PC-9 (cell line): Measurements from ENCODE around the gene NUP133. TPM values are rescaled to one million over a fixed set of nuclear protein-coding genes. Genes with fewer than 3 reads are reported as not detected.

ENCODE experiments used
- BruUV-seq: library from RNA; stranded (reverse); fragments of 400-500 nt; replicated peaks from 2 replicates; lab custom pipeline; 2021; lab: Mats Ljungman, UMichigan
- CTCF ChIA-PET: fragments of 300-600 bp; sonication (Branson Sonifier 250); formaldehyde crosslinking; loops from one replicate; lab custom pipeline; 2022; ENCODE audit warnings: antibody characterized with exemption; lab: Charles Lee
- POLR2A ChIA-PET: fragments of 300-600 bp; sonication (Branson Sonifier 250); formaldehyde crosslinking; loops from one replicate; lab custom pipeline; 2022; ENCODE audit warnings: antibody characterized with exemption; ENCODE audit not compliant: unreplicated experiment; lab: Charles Lee
- DNase-seq, 2 experiments: peaks; one replicate each; pipeline versions ENCODE4 v3.0.0 to v3.0.0-alpha.2; 2015 to 2022; ENCODE audit warnings: mixed read lengths in 1 of 2
- H2AFZ ChIP-seq: fragments of 200-600 bp; sonication (generic); 2 replicates; pipeline ENCODE4 v1.8.1; 2017; ENCODE audit warnings: antibody characterized with exemption
- H3F3A ChIP-seq: fragments of 200-600 bp; sonication (generic); 2 replicates; pipeline ENCODE4 v1.8.1; 2017; ENCODE audit warnings: antibody characterized with exemption, mild to moderate bottlenecking, low read depth; ENCODE audit not compliant: insufficient read depth
- H3K27ac ChIP-seq: fragments of 200-600 bp; sonication (generic); 2 replicates; pipeline ENCODE4 v1.6.1; 2016; ENCODE audit warnings: mixed run types
- H3K27me3 ChIP-seq: fragments of 200-600 bp; sonication (generic); 2 replicates; pipeline ENCODE4 v1.6.1; 2016; ENCODE audit warnings: low read depth, mixed run types; ENCODE audit not compliant: insufficient read depth
- H3K36me3 ChIP-seq: fragments of 200-600 bp; sonication (generic); 2 replicates; pipeline ENCODE4 v1.6.1; 2016; ENCODE audit warnings: low read depth, mixed run types
- H3K4me1 ChIP-seq: fragments of 200-600 bp; sonication (generic); replicated peaks from 2 replicates; pipeline ENCODE4 v1.6.1; 2016; ENCODE audit warnings: mixed run types; ENCODE audit not compliant: insufficient read depth
- H3K4me2 ChIP-seq: fragments of 200-600 bp; sonication (generic); 2 replicates; pipeline ENCODE4 v1.6.1; 2017; ENCODE audit warnings: mixed run types
- H3K4me3 ChIP-seq: fragments of 200-600 bp; sonication (generic); 2 replicates; pipeline ENCODE4 v1.6.1; 2016; ENCODE audit warnings: mixed run types
- H3K79me2 ChIP-seq: fragments of 200-600 bp; sonication (generic); 2 replicates; pipeline ENCODE4 v1.6.1; 2017; ENCODE audit warnings: low read depth, mixed run types
- H3K9me2 ChIP-seq: fragments of 200-600 bp; sonication (generic); 2 replicates; pipeline ENCODE4 v1.8.1; 2017; ENCODE audit warnings: mild to moderate bottlenecking; ENCODE audit not compliant: insufficient read depth
- H3K9me3 ChIP-seq: fragments of 200-600 bp; sonication (generic); 2 replicates; pipeline ENCODE4 v1.8.1; 2016; ENCODE audit warnings: low read depth; ENCODE audit not compliant: insufficient read depth
- H4K20me1 ChIP-seq: fragments of 200-600 bp; sonication (generic); 2 replicates; pipeline ENCODE4 v1.8.1; 2017; ENCODE audit not compliant: insufficient read depth
- CTCF ChIP-seq: fragments of 200-600 bp; sonication (generic); conservative IDR thresholded peaks from 2 replicates; pipeline ENCODE4 v1.6.1; 2017; ENCODE audit warnings: mixed run types, antibody characterized with exemption, mild to moderate bottlenecking, moderate library complexity
- EZH2 ChIP-seq: fragments of 200-600 bp; sonication (generic); IDR thresholded peaks from 2 replicates; pipeline ENCODE4 v1.8.0; 2017; ENCODE audit warnings: antibody characterized with exemption, low read depth
- intact Hi-C: fragments of 100-400 bp; cut with micrococcal nuclease; formaldehyde crosslinking; loops from one replicate; pipeline ENCODE4 v1.10.0; 2022; ENCODE audit not compliant: unreplicated experiment
- total RNA-seq: library from RNA; stranded (reverse); gene quantifications from 2 replicates; pipeline ENCODE4 v1.2.3, GENCODE V29; 2021

NUP133 gene
- total RNA-seq, 1 experiment from 2014 or later, result 38.5 TPM

DNA sequence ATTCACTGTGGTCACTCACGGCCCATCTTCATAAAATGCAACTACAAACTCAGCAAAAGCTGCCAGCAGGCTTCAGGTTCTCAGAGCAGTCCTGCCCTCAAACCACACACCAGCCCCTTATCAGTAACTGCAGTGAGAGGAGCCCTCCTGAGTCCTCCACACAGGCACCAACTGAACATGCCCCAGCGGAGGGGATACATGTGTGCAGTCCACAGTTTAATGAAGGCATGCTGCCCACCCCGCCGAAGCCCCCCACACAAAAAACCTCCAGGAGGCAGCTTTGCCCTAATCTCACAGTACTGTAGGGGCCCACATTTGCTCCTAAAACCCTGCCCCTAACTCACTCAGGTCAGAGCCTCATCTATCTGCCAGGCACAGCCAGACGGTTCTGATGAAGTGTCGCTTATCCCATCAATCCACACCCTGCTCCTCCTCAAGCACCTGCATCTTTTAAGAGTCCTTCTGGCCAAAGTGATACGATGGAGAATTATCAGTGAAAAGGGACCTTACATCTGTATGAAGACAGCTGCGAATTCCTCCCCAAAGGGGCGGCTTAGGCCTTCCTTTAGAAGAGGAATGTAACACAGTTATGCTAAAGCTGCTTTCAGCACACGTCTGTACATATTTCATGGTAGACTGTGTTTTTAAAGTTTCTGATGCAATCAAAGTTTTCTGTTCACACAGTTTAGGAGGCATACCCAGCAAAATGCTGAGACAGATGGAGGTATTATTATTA, 46.9 kb upstream of the NUP133 start:
- H3K79me2 ChIP-seq, result 0 out of 2 replicates have a peak, but pooled peaks cover 6% of the 10 kb centered on the region
- CTCF ChIA-PET, result interaction anchor here (0.6 kb wide), 1 partner anchor 109 kb away, joined by 3 read pairs; no protein-coding TSS in a partner anchor

DNA sequence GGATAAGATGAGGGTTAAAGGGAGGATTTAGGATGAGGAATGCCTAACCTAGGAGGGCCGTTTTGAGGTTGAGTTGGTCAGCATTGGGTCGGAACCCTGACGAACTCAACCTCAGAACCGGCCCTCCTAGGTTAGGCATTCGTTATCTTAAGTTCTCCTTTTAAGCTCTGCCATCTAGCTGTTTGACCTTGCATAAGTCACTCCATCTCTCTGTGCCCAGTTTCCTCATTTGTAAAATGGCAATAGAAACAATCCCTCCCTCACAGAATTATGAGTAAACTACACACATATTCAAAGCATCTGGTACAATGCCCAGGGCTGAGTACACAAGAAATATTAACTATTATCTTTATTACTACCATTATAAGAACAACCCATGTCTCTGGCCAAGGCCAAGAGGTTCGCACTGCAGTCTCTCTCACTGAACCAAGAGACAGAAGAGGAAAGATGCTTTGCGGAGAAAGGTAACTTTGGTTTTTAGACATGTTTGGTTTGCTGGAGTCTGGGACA, 45.5 kb upstream of the NUP133 start:
- H3K27me3 ChIP-seq, result no peaks in the 10 kb centered on the region
- 0 out of 2 replicates have a peak, but pooled peaks cover 6% of the 10 kb centered on the region for H3K79me2 ChIP-seq
- TF ChIP-seq EZH2 (no peak), CTCF (no peak)
- ChIA-PET POLR2A (no interaction called here), CTCF (no interaction called here)
- no peaks in the 10 kb centered on the region for H3K36me3 ChIP-seq
- no peak overlapping the region for H3K27ac ChIP-seq
- no TSS peak for BruUV-seq
- no peak overlapping the region for H3K4me3 ChIP-seq
- no peaks in the 10 kb centered on the region for H4K20me1 ChIP-seq
- H3K4me1 ChIP-seq, result 0 out of 2 replicates have a peak, but pooled peaks cover 10% of the 10 kb centered on the region
- no peaks in the 10 kb centered on the region for H3K9me3 ChIP-seq
- intact Hi-C loops, result no loop called here
- 0 out of 2 replicates have a peak, but pooled peaks cover 2% of the 10 kb centered on the region for H3F3A ChIP-seq
- no peaks in the 10 kb centered on the region for H3K9me2 ChIP-seq
- no peak overlapping the region for H2AFZ ChIP-seq
- DNase-seq, result no peak
- H3K4me2 ChIP-seq, result no peak overlapping the region

More for the DNA sequence above, 46.9 kb upstream of the NUP133 start:
- no peaks in the 10 kb centered on the region for H3K36me3 ChIP-seq
- no peak for DNase-seq
- H4K20me1 ChIP-seq, result no peaks in the 10 kb centered on the region
- no peak overlapping the region for H3K4me3 ChIP-seq
- TF ChIP-seq EZH2 (no peak), CTCF (no peak)
- no TSS peak for BruUV-seq
- H3K9me3 ChIP-seq, result no peaks in the 10 kb centered on the region
- intact Hi-C loops, result loop anchor here (5.0 kb wide), 1 partner anchor 48 kb away; the partner anchor contains the start of gene NUP133
- no peaks in the 10 kb centered on the region for H3K9me2 ChIP-seq
- no peak overlapping the region for H3K4me2 ChIP-seq
- peaks cover 10% of the 10 kb centered on the region; the same call in 1 of the 2 replicates for H3K4me1 ChIP-seq
- no peak overlapping the region for H2AFZ ChIP-seq
- H3F3A ChIP-seq, result 0 out of 2 replicates have a peak, but pooled peaks cover 2% of the 10 kb centered on the region
- H3K27ac ChIP-seq, result no peak overlapping the region
- POLR2A ChIA-PET, result interaction anchor here (0.7 kb wide), 1 partner anchor 211 kb away, joined by 3 read pairs; no protein-coding TSS in a partner anchor
- no peaks in the 10 kb centered on the region for H3K27me3 ChIP-seq

DNA sequence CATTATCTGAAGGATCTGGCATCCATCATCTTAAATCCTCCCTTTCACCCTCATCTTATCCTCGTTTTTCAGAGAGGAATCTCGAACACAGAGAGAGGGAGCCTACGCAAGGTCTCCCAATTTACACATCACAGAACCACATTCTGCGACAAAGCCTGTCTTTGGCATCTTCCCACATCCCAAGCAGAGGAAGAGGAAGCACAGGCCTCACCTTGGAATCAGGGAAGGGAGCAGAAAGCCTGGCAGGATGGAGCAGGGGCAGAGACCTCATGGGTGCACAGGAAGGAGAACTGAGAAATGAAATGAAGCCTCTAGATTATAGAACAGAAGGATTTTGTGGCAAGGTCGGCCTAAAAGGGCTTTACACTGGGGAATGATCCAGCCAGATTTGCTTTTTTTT, 44.6 kb upstream of the NUP133 start:
- intact Hi-C loops, result no loop called here
- 0 out of 2 replicates have a peak, but pooled peaks cover 6% of the 10 kb centered on the region for H3K79me2 ChIP-seq
- H3K27ac ChIP-seq, result no peak overlapping the region
- H3K9me3 ChIP-seq, result no peaks in the 10 kb centered on the region
- no peak overlapping the region for H3K4me2 ChIP-seq
- H3K9me2 ChIP-seq, result no peaks in the 10 kb centered on the region
- no peak for DNase-seq
- H3K27me3 ChIP-seq, result no peaks in the 10 kb centered on the region
- H3K4me3 ChIP-seq, result no peak overlapping the region
- no peak overlapping the region for H2AFZ ChIP-seq
- ChIA-PET POLR2A (no interaction called here), CTCF (no interaction called here)
- H3F3A ChIP-seq, result 0 out of 2 replicates have a peak, but pooled peaks cover 2% of the 10 kb centered on the region
- no TSS peak for BruUV-seq
- no peaks in the 10 kb centered on the region for H4K20me1 ChIP-seq
- TF ChIP-seq CTCF, result no peak
- no peak for TF ChIP-seq EZH2
- 0 out of 2 replicates have a peak, but pooled peaks cover 10% of the 10 kb centered on the region for H3K4me1 ChIP-seq
- H3K36me3 ChIP-seq, result no peaks in the 10 kb centered on the region
